ENCODE measurements around the gene TUNAR. TPM values are rescaled to one million over a fixed set of nuclear protein-coding genes. Genes with fewer than 3 reads are reported as not detected.
"Not testable (repeated sequence)": the region's sequence is repeated elsewhere in the genome, so short reads cannot be mapped to it uniquely, and the experiment has no call there.

TUNAR gene
- total RNA-seq, 1 donor from 2014 or later: not detected

DNA sequence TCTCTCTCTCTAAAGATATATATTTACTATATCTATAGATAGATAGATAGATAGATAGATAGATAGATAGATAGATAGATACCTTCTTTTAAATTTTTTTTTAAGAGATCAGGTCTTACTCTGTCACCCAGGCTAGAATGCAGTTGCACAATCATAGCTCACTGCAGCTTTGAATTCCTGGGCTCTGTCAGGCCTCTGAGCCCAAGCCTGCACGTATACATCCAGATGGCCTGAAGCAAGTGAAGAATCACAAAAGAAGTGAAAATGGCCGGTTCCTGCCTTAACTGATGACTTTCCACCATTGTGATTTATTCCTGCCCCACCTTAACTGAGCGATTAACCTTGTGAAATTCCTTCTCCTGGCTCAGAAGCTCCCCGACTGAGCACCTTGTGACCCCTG is 91.4 kb downstream of the TUNAR start:
- intact Hi-C loops (cut with micrococcal nuclease); H3K27me3 Mint-ChIP-seq (ENCODE audit: low read depth): not testable (repeated sequence)

More for the DNA sequence above, 91.4 kb downstream of the TUNAR start:
- not testable (repeated sequence) for H3K36me3 Mint-ChIP-seq (ENCODE audit: low read depth); H3K4me3 Mint-ChIP-seq (ENCODE audit: low read depth); H3K4me1 Mint-ChIP-seq (ENCODE audit: low read depth); H3K9me3 Mint-ChIP-seq; H3K27ac Mint-ChIP-seq; DNase-seq (ENCODE audit: low spot score)

Other genes with a start within 250 kb of the TUNAR start
- not detected in 2 replicates for gene TCL1B, start 190.4 kb upstream of the TUNAR start, total RNA-seq
- gene TCL1A, start 162.7 kb upstream of the TUNAR start, total RNA-seq: not detected in 2 replicates
- gene C14orf132, start 162.5 kb downstream of the TUNAR start, total RNA-seq: 1.1 and 1.6 TPM in 2 replicates